Measurements from ENCODE around the gene DAP.
"Not testable (repeated sequence)": the region's sequence is repeated elsewhere in the genome, so short reads cannot be mapped to it uniquely, and the experiment has no call there.

DAP gene

GRCh38 chr5:10639846-10640368 lies 121.1 kb downstream of the DAP start:
- peaks cover 0 to 9% of the 10 kb centered on the region in 2 donors for H3K27me3 ChIP-seq (ENCODE audit: control insufficient read depth in 1 of 2, insufficient read depth in 2 of 2, low read length in 2 of 2)
- H3K9me3 ChIP-seq (ENCODE audit: low read length) = no peaks in the 10 kb centered on the region
- H3K27ac ChIP-seq (ENCODE audit: low read depth, low read length) = no peak overlapping the region
- no peak overlapping the region for H3K9ac ChIP-seq (ENCODE audit: low read length)
- no peaks in the 10 kb centered on the region for H3K4me1 ChIP-seq (ENCODE audit: insufficient read depth, low read length)
- no peaks in the 10 kb centered on the region for H3K36me3 ChIP-seq (ENCODE audit: insufficient read depth, low read length)
- H3K4me3 ChIP-seq (ENCODE audit: low read depth in 1 of 2, low read length in 2 of 2) = no peak overlapping the region

- not testable (repeated sequence) for H3K9me3 ChIP-seq (ENCODE audit: low read length); H3K4me1 ChIP-seq (ENCODE audit: insufficient read depth, low read length); H3K36me3 ChIP-seq (ENCODE audit: insufficient read depth, low read length); H3K4me3 ChIP-seq (ENCODE audit: low read depth in 1 of 2, low read length in 2 of 2); H3K27me3 ChIP-seq (ENCODE audit: control insufficient read depth in 1 of 2, insufficient read depth in 2 of 2, low read length in 2 of 2); H3K9ac ChIP-seq (ENCODE audit: low read length); H3K27ac ChIP-seq (ENCODE audit: low read depth, low read length)
These were observed 122.3 kb downstream of the DAP start for GRCh38 chr5:10638723-10639122.

GRCh38 chr5:10637944-10638343 lies 123.1 kb downstream of the DAP start:
- H3K27me3 ChIP-seq (ENCODE audit: control insufficient read depth in 1 of 2, insufficient read depth in 2 of 2, low read length in 2 of 2) = peaks cover 0 to 9% of the 10 kb centered on the region in 2 donors
- H3K36me3 ChIP-seq (ENCODE audit: insufficient read depth, low read length) = no peaks in the 10 kb centered on the region
- no peaks in the 10 kb centered on the region for H3K4me1 ChIP-seq (ENCODE audit: insufficient read depth, low read length)
- no peaks in the 10 kb centered on the region for H3K9me3 ChIP-seq (ENCODE audit: low read length)
- H3K27ac ChIP-seq (ENCODE audit: low read depth, low read length) = no peak overlapping the region
- no peak overlapping the region for H3K9ac ChIP-seq (ENCODE audit: low read length)
- no peak overlapping the region for H3K4me3 ChIP-seq (ENCODE audit: low read depth in 1 of 2, low read length in 2 of 2)

DNA sequence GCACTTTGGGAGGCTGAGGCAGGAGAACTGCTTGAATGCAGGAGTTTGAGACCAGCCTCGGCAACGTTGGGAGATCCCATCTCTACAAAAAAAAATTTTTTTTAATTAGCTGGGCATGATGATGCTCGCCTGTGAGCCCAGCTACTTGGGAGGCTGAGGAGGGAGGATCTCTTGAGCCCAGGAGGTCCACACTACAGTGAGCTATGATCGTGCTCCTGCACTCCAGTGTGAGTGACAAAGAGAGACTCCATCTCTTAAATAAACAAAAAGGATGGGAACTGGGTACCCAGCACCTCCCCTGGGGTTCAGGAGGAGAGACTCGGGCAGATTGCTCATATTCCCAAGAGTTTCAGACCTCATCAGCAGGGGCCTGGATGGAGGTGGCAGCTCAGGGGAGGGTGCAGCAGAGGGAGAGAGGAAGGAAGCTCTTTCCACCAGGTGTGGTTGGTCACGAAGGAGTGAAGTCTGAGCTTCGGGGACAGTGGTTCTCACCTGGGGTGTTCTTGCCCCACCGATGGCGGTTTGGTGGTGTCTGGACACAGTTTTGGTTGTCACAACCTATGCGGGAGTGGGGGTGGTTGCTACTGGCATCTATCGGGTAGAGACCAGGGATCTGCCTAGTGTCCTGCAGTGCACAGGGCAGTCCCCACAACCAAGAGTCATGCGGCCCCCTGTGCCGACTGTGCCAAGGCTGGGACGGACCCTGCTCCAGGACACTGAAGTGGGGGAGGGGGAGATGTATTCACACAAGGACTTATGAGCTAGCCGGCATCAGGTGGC lies 124.5 kb downstream of the DAP start:
- H3K27ac ChIP-seq (ENCODE audit: low read depth, low read length) = no peak overlapping the region
- no peak overlapping the region for H3K9ac ChIP-seq (ENCODE audit: low read length)
- H3K4me1 ChIP-seq (ENCODE audit: insufficient read depth, low read length) = no peaks in the 10 kb centered on the region
- H3K4me3 ChIP-seq (ENCODE audit: low read depth in 1 of 2, low read length in 2 of 2) = no peak overlapping the region
- H3K9me3 ChIP-seq (ENCODE audit: low read length) = no peaks in the 10 kb centered on the region
- H3K36me3 ChIP-seq (ENCODE audit: insufficient read depth, low read length) = no peaks in the 10 kb centered on the region
- peaks cover 0 to 9% of the 10 kb centered on the region in 2 donors for H3K27me3 ChIP-seq (ENCODE audit: control insufficient read depth in 1 of 2, insufficient read depth in 2 of 2, low read length in 2 of 2)

DNA sequence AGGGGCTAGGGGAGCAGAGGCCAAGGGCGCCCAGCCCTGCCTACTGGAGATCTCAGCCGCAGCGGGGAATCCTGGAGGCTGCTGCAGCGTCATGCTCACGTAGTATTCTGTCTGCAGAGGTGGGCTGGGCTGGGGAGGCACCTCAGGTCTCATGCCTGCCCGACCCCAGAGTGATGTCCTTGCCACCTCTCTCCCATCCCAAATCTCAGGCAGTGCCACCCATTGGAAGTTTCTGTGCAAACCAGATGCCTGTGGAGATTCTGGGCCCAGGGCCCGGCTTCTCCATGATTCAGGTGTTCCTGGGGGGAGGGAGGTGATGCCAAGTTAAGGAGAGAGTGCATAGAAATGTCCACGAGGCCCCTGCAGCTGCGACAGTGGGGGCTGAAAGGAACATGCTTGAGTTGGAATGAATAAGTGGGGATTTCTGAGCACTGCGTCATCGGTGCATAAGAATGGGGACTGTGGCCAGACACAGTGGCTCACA lies 125.1 kb downstream of the DAP start:
- no peaks in the 10 kb centered on the region for H3K4me1 ChIP-seq (ENCODE audit: insufficient read depth, low read length)
- H3K9ac ChIP-seq (ENCODE audit: low read length) = no peak overlapping the region

DNA sequence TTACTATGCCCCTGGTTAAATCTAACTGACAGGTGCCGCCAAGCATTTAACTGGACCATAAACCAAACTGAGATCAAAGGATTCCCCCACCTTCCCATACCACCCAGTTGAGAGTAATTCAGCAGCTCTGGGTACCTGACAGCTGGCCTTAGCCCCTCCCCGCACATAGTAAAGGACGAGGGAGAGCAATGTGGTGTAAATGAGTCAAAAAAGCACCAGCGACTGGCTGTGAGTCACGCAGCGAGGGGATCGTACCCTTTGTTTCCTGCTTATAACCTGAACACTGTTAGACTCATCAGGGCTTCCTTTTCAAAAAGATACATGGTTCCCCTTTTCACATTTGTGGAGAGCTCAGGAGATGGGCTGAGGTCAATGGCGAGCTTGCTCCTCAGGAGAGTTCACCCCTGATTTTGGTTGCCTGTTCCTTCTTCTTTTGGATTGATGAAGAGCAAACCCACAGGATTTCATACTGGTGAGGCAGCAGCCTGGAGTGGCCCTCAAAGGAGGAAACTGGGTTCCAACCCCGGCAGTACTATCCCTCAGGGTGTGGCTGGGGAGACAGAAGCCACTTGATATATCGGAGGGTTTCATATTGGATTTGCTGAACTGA lies 125.7 kb downstream of the DAP start:
- no peak overlapping the region for H3K27ac ChIP-seq (ENCODE audit: low read depth, low read length)
- no peak overlapping the region for H3K4me3 ChIP-seq (ENCODE audit: low read depth in 1 of 2, low read length in 2 of 2)
- no peaks in the 10 kb centered on the region for H3K4me1 ChIP-seq (ENCODE audit: insufficient read depth, low read length)

More for the DNA sequence above, 125.1 kb downstream of the DAP start:
- no peaks in the 10 kb centered on the region for H3K36me3 ChIP-seq (ENCODE audit: insufficient read depth, low read length)
- peaks cover 0 to 9% of the 10 kb centered on the region in 2 donors for H3K27me3 ChIP-seq (ENCODE audit: control insufficient read depth in 1 of 2, insufficient read depth in 2 of 2, low read length in 2 of 2)
- no peaks in the 10 kb centered on the region for H3K9me3 ChIP-seq (ENCODE audit: low read length)
- no peak overlapping the region for H3K4me3 ChIP-seq (ENCODE audit: low read depth in 1 of 2, low read length in 2 of 2)
- H3K27ac ChIP-seq (ENCODE audit: low read depth, low read length) = no peak overlapping the region

GRCh38 chr5:10634562-10634961 lies 126.5 kb downstream of the DAP start:
- Histone ChIP-seq H3K9me3 (ENCODE audit: low read length) (no peaks in the 10 kb centered on the region), H3K27me3 (ENCODE audit: control insufficient read depth in 1 of 2, insufficient read depth in 2 of 2, low read length in 2 of 2) (peaks cover 0 to 9% of the 10 kb centered on the region in 2 donors), H3K4me1 (ENCODE audit: insufficient read depth, low read length) (no peaks in the 10 kb centered on the region), H3K36me3 (ENCODE audit: insufficient read depth, low read length) (no peaks in the 10 kb centered on the region), H3K9ac (ENCODE audit: low read length) (no peak overlapping the region), H3K4me3 (ENCODE audit: low read depth in 1 of 2, low read length in 2 of 2) (no peak overlapping the region), H3K27ac (ENCODE audit: low read depth, low read length) (no peak overlapping the region)

More for the DNA sequence above, 125.7 kb downstream of the DAP start:
- H3K9ac ChIP-seq (ENCODE audit: low read length) = no peak overlapping the region
- peaks cover 0 to 9% of the 10 kb centered on the region in 2 donors for H3K27me3 ChIP-seq (ENCODE audit: control insufficient read depth in 1 of 2, insufficient read depth in 2 of 2, low read length in 2 of 2)
- H3K9me3 ChIP-seq (ENCODE audit: low read length) = no peaks in the 10 kb centered on the region
- H3K36me3 ChIP-seq (ENCODE audit: insufficient read depth, low read length) = no peaks in the 10 kb centered on the region

GRCh38 chr5:10634050-10634449 lies 127.0 kb downstream of the DAP start:
- Histone ChIP-seq H3K36me3 (ENCODE audit: insufficient read depth, low read length) (no peaks in the 10 kb centered on the region), H3K27me3 (ENCODE audit: control insufficient read depth in 1 of 2, insufficient read depth in 2 of 2, low read length in 2 of 2) (peaks cover 0 to 9% of the 10 kb centered on the region in 2 donors), H3K4me3 (ENCODE audit: low read depth in 1 of 2, low read length in 2 of 2) (no peak overlapping the region), H3K9me3 (ENCODE audit: low read length) (no peaks in the 10 kb centered on the region), H3K4me1 (ENCODE audit: insufficient read depth, low read length) (no peaks in the 10 kb centered on the region), H3K9ac (ENCODE audit: low read length) (no peak overlapping the region), H3K27ac (ENCODE audit: low read depth, low read length) (no peak overlapping the region)

GRCh38 chr5:10633271-10634049 lies 127.6 kb downstream of the DAP start:
- Histone ChIP-seq H3K36me3 (ENCODE audit: insufficient read depth, low read length) (no peaks in the 10 kb centered on the region), H3K9ac (ENCODE audit: low read length) (no peak overlapping the region), H3K27ac (ENCODE audit: low read depth, low read length) (no peak overlapping the region), H3K4me3 (ENCODE audit: low read depth in 1 of 2, low read length in 2 of 2) (no peak overlapping the region), H3K9me3 (ENCODE audit: low read length) (no peaks in the 10 kb centered on the region), H3K27me3 (ENCODE audit: control insufficient read depth in 1 of 2, insufficient read depth in 2 of 2, low read length in 2 of 2) (peaks cover 0 to 9% of the 10 kb centered on the region in 2 donors), H3K4me1 (ENCODE audit: insufficient read depth, low read length) (no peaks in the 10 kb centered on the region)

DNA sequence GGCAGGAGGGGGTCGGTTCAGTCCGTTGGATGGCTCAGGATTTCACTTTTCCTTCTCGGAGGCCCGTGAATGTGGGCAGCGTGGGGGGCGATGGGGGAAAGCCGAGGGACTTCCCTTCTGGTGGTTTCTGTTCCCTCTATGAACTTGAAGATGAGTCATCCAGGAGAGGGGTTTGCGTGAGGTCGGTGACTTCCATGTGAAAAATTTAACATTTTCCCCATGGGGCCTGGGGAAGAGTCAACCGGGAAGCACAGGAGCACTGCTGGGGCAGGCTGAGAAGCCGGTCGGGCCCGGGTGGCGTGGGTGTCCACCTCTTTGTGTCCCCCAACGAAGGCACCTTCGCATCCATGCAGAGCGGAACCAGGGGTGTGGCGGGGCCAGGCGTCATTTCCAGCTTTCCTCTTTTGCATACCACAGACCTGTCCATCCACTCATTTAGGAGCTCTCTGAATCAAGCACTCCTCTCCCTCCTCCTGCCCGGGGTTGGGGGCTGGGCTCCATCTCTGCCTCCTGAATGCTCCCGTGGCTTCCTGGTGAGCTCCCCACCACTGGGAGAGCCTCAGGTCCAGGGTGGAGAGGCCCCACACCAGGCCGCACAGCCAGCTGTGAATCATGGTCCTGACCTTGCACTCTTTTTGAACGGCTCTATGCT lies 128.8 kb downstream of the DAP start:
- Histone ChIP-seq H3K36me3 (ENCODE audit: insufficient read depth, low read length) (no peaks in the 10 kb centered on the region), H3K9ac (ENCODE audit: low read length) (no peak overlapping the region), H3K27ac (ENCODE audit: low read depth, low read length) (no peak overlapping the region), H3K4me3 (ENCODE audit: low read depth in 1 of 2, low read length in 2 of 2) (no peak overlapping the region), H3K9me3 (ENCODE audit: low read length) (no peaks in the 10 kb centered on the region), H3K27me3 (ENCODE audit: control insufficient read depth in 1 of 2, insufficient read depth in 2 of 2, low read length in 2 of 2) (peaks cover 0 to 4% of the 10 kb centered on the region in 2 donors), H3K4me1 (ENCODE audit: insufficient read depth, low read length) (peaks cover 6% of the 10 kb centered on the region)
